RKO (cell line): ENCODE measurements around the gene PIGR.
"Not testable (repeated sequence)": the region's sequence is repeated elsewhere in the genome, so short reads cannot be mapped to it uniquely, and the experiment has no call there.

Experiments
- DNase-seq: peaks from one replicate; pipeline ENCODE4 v3.0.0-alpha.2; 2016; ENCODE audit warnings: low spot score

The PIGR gene

GRCh38 chr1:206933333-206933945 is 12.8 kb downstream of the PIGR start:
- DNase-seq = no peak

GRCh38 chr1:206932177-206932576 is 14.1 kb downstream of the PIGR start:
- DNase-seq = no peak

GRCh38 chr1:206931709-206932108 is 14.6 kb downstream of the PIGR start:
- DNase-seq = no peak

- no peak for DNase-seq
Observed at GRCh38 chr1:206930210-206930798, 16.0 kb downstream of the PIGR start.

GRCh38 chr1:206929524-206929923 is 16.7 kb downstream of the PIGR start:
- DNase-seq = no peak

GRCh38 chr1:206926286-206926685 is 20.0 kb downstream of the PIGR start:
- no peak for DNase-seq

GRCh38 chr1:206925106-206925736 is 21.0 kb downstream of the PIGR start:
- DNase-seq = no peak

GRCh38 chr1:206924592-206925105 is 21.6 kb downstream of the PIGR start:
- DNase-seq = no peak

- not testable (repeated sequence) for DNase-seq
Observed at GRCh38 chr1:206923961-206924557, 22.2 kb downstream of the PIGR start.

GRCh38 chr1:206923009-206923960 is 23.0 kb downstream of the PIGR start:
- no peak for DNase-seq

- DNase-seq = no peak
Observed at GRCh38 chr1:206922524-206922923, 23.7 kb downstream of the PIGR start.

- no peak for DNase-seq
Observed at GRCh38 chr1:206921772-206922265, 24.4 kb downstream of the PIGR start, which contains the start of gene FCMR. TSS of gene FCMR (minus strand) at chr1:206921941. CDS start at chr1:206921854, 87 bp downstream.

GRCh38 chr1:206918076-206918475 is 28.2 kb downstream of the PIGR start:
- no peak for DNase-seq

GRCh38 chr1:206916000-206916709 is 30.1 kb downstream of the PIGR start:
- DNase-seq = no peak

- no peak for DNase-seq
Observed at GRCh38 chr1:206915030-206915735, 31.1 kb downstream of the PIGR start.

- no peak for DNase-seq
Observed at GRCh38 chr1:206913766-206914537, 32.3 kb downstream of the PIGR start.

- DNase-seq = peak; percentile 68
Observed at GRCh38 chr1:206912445-206913095, 33.7 kb downstream of the PIGR start.

- DNase-seq = peak; percentile 70
Observed at GRCh38 chr1:206911064-206911663, 35.1 kb downstream of the PIGR start.
